SK-N-DZ (cell line): ENCODE results near the gene BOLA2B.

ENCODE experiments used
- DNase-seq: peaks from one replicate; pipeline ENCODE4 v3.0.0-alpha.2; 2015; ENCODE audit warnings: low spot score
- small RNA-seq, 2 experiments: library from RNA; depleted of rRNA; stranded (forward); fragments of <200 nt; gene quantifications; one replicate each; pipeline ENCODE3, GENCODE V24; 2014

BOLA2B gene

GRCh38 chr16:30143347-30143702 lies 50.1 kb downstream of the BOLA2B start:
- no peak for DNase-seq

Small RNA genes within 50 kb of the gene (small RNA-seq; reads per million reads assigned to genes)
- 0 reads per million in 2 experiments for gene AC106782.4
